HFFc6 (cell line): ENCODE results near the gene AGPAT3. TPM values are rescaled to one million over a fixed set of nuclear protein-coding genes. Genes with fewer than 3 reads are reported as not detected.
A peak's percentile ranks its signal among the peaks of the same experiment; 100 is the strongest.

Experiments used
- DNase-seq: peaks from one replicate; pipeline ENCODE4 v3.0.0-alpha.2; 2018
- H3K27ac Mint-ChIP-seq: 2 replicates; pipeline ENCODE4 v1.8.0; 2020; ENCODE audit warnings: mild to moderate bottlenecking, mixed read lengths
- H3K27me3 Mint-ChIP-seq: 2 replicates; pipeline ENCODE4 v1.8.0; 2021; ENCODE audit warnings: mild to moderate bottlenecking, moderate library complexity, mixed read lengths; ENCODE audit not compliant: insufficient read depth
- H3K36me3 Mint-ChIP-seq: 2 replicates; pipeline ENCODE4 v1.8.0; 2021; ENCODE audit warnings: low read depth, mixed read lengths
- H3K4me1 Mint-ChIP-seq: 2 replicates; pipeline ENCODE4 v1.8.0; 2020; ENCODE audit warnings: low read depth, mixed read lengths
- H3K4me3 Mint-ChIP-seq: 2 replicates; pipeline ENCODE4 v1.8.0; 2020; ENCODE audit warnings: mild to moderate bottlenecking, moderate library complexity, mixed read lengths
- H3K9me3 Mint-ChIP-seq: 2 replicates; pipeline ENCODE4 v1.8.0; 2020; ENCODE audit warnings: mild to moderate bottlenecking, mixed read lengths
- CTCF ChIP-seq: fragments of 200-600 bp; sonication (generic); IDR thresholded peaks from 2 replicates; pipeline ENCODE4 v1.5.0; 2021; ENCODE audit warnings: antibody characterized with exemption, mild to moderate bottlenecking
- total RNA-seq, 6 experiments: library from RNA; stranded (reverse); fragmentation: NEBNext Ultra II Directional; extraction: Animal tissue kit (Norgen Biotek cat#: 25700); gene quantifications; 2 replicates in 1 of 6; 3 replicates in 5 of 6; pipeline ENCODE4 v1.2.3, GENCODE V29; 2021

The AGPAT3 gene
- total RNA-seq, 6 experiments from 2014 or later: 94.6 to 114 (median 97.8) TPM

GRCh38 chr21:43861706-43862105 lies 3.3 kb upstream of the AGPAT3 start:
- Mint-ChIP-seq H3K4me1 (peaks cover 18% of the 10 kb centered on the region), H3K9me3 (no peaks in the 10 kb centered on the region), H3K27ac (no peak overlapping the region), H3K36me3 (no peaks in the 10 kb centered on the region), H3K4me3 (no peak overlapping the region), H3K27me3 (peaks cover 8% of the 10 kb centered on the region)
- DNase-seq: no peak
- no peak for TF ChIP-seq CTCF

- no peak for TF ChIP-seq CTCF
- H3K4me1 Mint-ChIP-seq: peaks cover 44% of the 10 kb centered on the region
- H3K9me3 Mint-ChIP-seq: no peaks in the 10 kb centered on the region
- no peak overlapping the region for H3K4me3 Mint-ChIP-seq
- no peak for DNase-seq
- H3K27me3 Mint-ChIP-seq: peaks cover 8% of the 10 kb centered on the region; the same call in 1 of the 2 replicates
- H3K27ac Mint-ChIP-seq: no peak overlapping the region
- peaks cover 16% of the 10 kb centered on the region for H3K36me3 Mint-ChIP-seq
Measured at GRCh38 chr21:43864313-43864961, 586 bp upstream of the AGPAT3 start.

GRCh38 chr21:43865540-43866259 lies 677 bp downstream of the AGPAT3 start:
- peaks cover 16% of the 10 kb centered on the region for H3K36me3 Mint-ChIP-seq
- H3K9me3 Mint-ChIP-seq: no peaks in the 10 kb centered on the region
- TF ChIP-seq CTCF: no peak
- peak overlapping the region; percentile 79 for H3K27ac Mint-ChIP-seq
- H3K27me3 Mint-ChIP-seq: peaks cover 6% of the 10 kb centered on the region; the same call in 1 of the 2 replicates
- H3K4me1 Mint-ChIP-seq: peaks cover 33% of the 10 kb centered on the region
- no peak for DNase-seq
- H3K4me3 Mint-ChIP-seq: peak overlapping the region; percentile 90

GRCh38 chr21:43866260-43866629 lies 1.2 kb downstream of the AGPAT3 start:
- Mint-ChIP-seq H3K9me3 (no peaks in the 10 kb centered on the region), H3K27ac (peak overlapping the region; percentile 79), H3K4me1 (peaks cover 31% of the 10 kb centered on the region), H3K36me3 (peaks cover 21% of the 10 kb centered on the region), H3K27me3 (peaks cover 6% of the 10 kb centered on the region; the same call in 1 of the 2 replicates), H3K4me3 (peak overlapping the region; percentile 90)
- DNase-seq: peak; percentile 37
- no peak for TF ChIP-seq CTCF

GRCh38 chr21:43866659-43867331 lies 1.8 kb downstream of the AGPAT3 start:
- H3K4me3 Mint-ChIP-seq: peak overlapping the region; percentile 90
- peak overlapping the region; percentile 79 for H3K27ac Mint-ChIP-seq
- no peak for DNase-seq
- peaks cover 21% of the 10 kb centered on the region for H3K36me3 Mint-ChIP-seq
- H3K9me3 Mint-ChIP-seq: no peaks in the 10 kb centered on the region
- H3K4me1 Mint-ChIP-seq: peaks cover 31% of the 10 kb centered on the region
- no peak for TF ChIP-seq CTCF
- peaks cover 6% of the 10 kb centered on the region; the same call in 1 of the 2 replicates for H3K27me3 Mint-ChIP-seq
